Measurements from ENCODE around the gene SPOCK1. TPM values are rescaled to one million over a fixed set of nuclear protein-coding genes. Genes with fewer than 3 reads are reported as not detected.

Gene SPOCK1
- total and polyA plus RNA-seq, 2 experiments from 2014 or later: 4.1 to 14.0 TPM

DNA sequence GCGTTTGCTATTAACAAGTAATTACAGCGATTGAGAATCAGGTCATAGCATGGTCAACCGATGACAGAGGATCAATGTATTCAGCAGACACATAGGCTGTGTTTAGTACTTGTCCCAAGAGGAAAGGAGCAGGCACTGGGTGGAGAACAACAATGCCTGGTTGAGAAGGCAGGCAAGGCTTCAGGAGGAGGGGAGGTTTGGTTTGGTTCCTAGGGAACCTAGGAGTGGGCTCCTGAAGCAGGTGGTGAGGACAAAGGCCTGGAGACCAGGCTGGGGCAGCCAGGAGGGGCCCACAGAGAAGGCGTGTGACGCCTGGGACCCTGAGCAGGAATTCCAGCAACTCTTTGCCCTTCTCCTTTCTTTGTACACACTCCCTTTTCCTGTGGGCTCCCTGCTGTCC lies 195.6 kb downstream of the SPOCK1 start:
- Histone ChIP-seq H3K36me3 (no peaks in the 10 kb centered on the region), H3K27ac (no peak overlapping the region), H3K27me3 (no peaks in the 10 kb centered on the region), H3K4me3 (no peak overlapping the region), H3K4me1 (ENCODE audit: low read depth) (no peaks in the 10 kb centered on the region), H3K9me3 (ENCODE audit: low read depth) (no peaks in the 10 kb centered on the region)
- TF ChIP-seq, protein P1, sequence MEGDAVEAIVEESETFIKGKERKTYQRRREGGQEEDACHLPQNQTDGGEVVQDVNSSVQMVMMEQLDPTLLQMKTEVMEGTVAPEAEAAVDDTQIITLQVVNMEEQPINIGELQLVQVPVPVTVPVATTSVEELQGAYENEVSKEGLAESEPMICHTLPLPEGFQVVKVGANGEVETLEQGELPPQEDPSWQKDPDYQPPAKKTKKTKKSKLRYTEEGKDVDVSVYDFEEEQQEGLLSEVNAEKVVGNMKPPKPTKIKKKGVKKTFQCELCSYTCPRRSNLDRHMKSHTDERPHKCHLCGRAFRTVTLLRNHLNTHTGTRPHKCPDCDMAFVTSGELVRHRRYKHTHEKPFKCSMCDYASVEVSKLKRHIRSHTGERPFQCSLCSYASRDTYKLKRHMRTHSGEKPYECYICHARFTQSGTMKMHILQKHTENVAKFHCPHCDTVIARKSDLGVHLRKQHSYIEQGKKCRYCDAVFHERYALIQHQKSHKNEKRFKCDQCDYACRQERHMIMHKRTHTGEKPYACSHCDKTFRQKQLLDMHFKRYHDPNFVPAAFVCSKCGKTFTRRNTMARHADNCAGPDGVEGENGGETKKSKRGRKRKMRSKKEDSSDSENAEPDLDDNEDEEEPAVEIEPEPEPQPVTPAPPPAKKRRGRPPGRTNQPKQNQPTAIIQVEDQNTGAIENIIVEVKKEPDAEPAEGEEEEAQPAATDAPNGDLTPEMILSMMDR (IDR thresholded peaks at IDR 0.05; ENCODE audit: low read depth, low read length): no peak
- DNase-seq (ENCODE audit: low read depth in 1 of 2, low spot score in 1 of 2): no peak

DNA sequence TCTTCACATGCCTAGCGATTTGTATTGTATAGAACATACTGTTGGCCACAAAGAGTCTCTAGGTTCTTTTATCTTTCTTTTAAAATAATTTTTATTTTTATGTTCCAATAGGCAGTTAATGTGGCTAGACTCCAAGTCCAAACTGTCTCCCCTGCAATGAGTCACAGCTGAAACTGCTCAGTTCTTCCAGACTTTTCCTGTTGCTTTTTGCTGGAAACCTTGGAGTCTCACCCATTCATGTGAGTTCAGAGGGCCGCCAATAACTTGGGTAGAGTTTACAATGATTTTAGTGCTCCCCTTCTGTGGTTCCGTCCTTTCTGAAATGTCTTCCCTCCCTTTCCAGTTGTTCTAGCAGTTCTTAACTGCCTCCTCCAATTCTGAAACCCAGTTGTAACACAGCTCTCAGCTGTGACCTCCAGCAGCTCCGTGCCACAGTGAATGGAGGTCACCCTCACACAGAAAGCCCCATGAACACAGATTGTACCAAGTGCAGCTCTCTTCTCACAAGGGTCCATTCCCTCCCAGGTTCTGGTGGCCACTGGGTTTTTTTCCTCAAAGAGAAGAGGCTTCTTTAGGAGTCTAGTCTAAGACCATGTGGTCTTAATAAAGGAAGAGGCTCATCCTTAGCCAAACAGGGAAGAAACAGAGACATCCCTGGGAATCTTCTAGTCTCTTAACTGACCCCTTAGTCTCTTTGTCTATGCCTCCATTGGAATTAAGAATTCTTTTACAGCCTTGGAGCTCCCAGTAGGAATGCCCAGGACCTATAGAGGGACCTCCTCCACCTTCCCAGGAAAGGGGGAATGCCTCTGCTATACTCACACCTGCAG lies 198.5 kb downstream of the SPOCK1 start:
- peak in 1 of 2 donors; percentile 80 for DNase-seq (ENCODE audit: low read depth in 1 of 2, low spot score in 1 of 2)
- Histone ChIP-seq H3K4me1 (ENCODE audit: low read depth) (no peaks in the 10 kb centered on the region), H3K27ac (no peak overlapping the region), H3K9me3 (ENCODE audit: low read depth) (no peaks in the 10 kb centered on the region), H3K4me3 (no peak overlapping the region), H3K36me3 (no peaks in the 10 kb centered on the region), H3K27me3 (no peaks in the 10 kb centered on the region)
- TF ChIP-seq, protein P1 (IDR thresholded peaks at IDR 0.05; ENCODE audit: low read depth, low read length): no peak

- TF ChIP-seq, protein P1 (IDR thresholded peaks at IDR 0.05; ENCODE audit: low read depth, low read length): no peak
- Histone ChIP-seq H3K9me3 (ENCODE audit: low read depth) (no peaks in the 10 kb centered on the region), H3K4me3 (no peak overlapping the region), H3K36me3 (no peaks in the 10 kb centered on the region), H3K27me3 (no peaks in the 10 kb centered on the region), H3K27ac (no peak overlapping the region), H3K4me1 (ENCODE audit: low read depth) (no peaks in the 10 kb centered on the region)
- no peak for DNase-seq (ENCODE audit: low read depth in 1 of 2, low spot score in 1 of 2)
Measured at GRCh38 chr5:137296213-137296781, 202.8 kb downstream of the SPOCK1 start.

GRCh38 chr5:137294604-137295003 lies 204.5 kb downstream of the SPOCK1 start:
- H3K4me3 ChIP-seq: no peak overlapping the region
- H3K27ac ChIP-seq: no peak overlapping the region
- TF ChIP-seq, protein P1 (IDR thresholded peaks at IDR 0.05; ENCODE audit: low read depth, low read length): no peak
- H3K27me3 ChIP-seq: peaks cover 9% of the 10 kb centered on the region
- DNase-seq (ENCODE audit: low read depth in 1 of 2, low spot score in 1 of 2): no peak
- no peaks in the 10 kb centered on the region for H3K9me3 ChIP-seq (ENCODE audit: low read depth)
- no peaks in the 10 kb centered on the region for H3K36me3 ChIP-seq
- H3K4me1 ChIP-seq (ENCODE audit: low read depth): no peaks in the 10 kb centered on the region

DNA sequence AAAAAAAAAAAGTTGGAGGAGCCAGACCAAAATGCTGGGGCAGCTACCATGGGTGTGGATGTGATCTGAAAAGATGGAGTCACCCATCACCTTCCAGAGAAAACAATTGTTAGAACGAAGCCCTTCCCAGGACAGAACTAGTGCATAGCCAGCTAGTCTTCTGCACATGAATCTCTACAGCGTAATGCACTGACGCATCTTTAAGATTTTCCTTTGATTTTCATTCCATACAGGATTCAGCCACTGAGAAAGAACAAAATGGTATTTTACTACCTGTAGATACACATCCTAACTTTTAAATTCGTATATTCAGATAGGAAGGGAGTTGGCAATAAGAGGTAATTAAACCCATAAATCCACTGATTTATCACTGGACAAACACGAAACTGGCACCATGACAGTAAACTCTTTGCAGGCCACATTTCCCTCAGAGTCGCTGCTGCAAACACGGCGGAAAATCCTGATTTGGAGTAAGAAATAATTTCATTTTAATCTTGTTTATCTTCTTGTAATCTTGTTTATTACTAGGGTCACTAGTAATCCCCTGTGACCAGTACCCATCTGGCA lies 206.6 kb downstream of the SPOCK1 start:
- no peak for DNase-seq (ENCODE audit: low read depth in 1 of 2, low spot score in 1 of 2)
- Histone ChIP-seq H3K9me3 (ENCODE audit: low read depth) (no peaks in the 10 kb centered on the region), H3K36me3 (no peaks in the 10 kb centered on the region), H3K27ac (no peak overlapping the region), H3K4me1 (ENCODE audit: low read depth) (no peaks in the 10 kb centered on the region), H3K4me3 (no peak overlapping the region), H3K27me3 (peaks cover 9% of the 10 kb centered on the region)
- TF ChIP-seq, protein P1 (IDR thresholded peaks at IDR 0.05; ENCODE audit: low read depth, low read length): no peak
